GM21619 (cell line): ENCODE measurements around the gene TMEM132D.
"Not testable (repeated sequence)": the region's sequence is repeated elsewhere in the genome, so short reads cannot be mapped to it uniquely, and the experiment has no call there.

Experiments used
- ATAC-seq: cut with Tn5 transposase; IDR thresholded peaks from one replicate; pipeline ENCODE4 v1.9.1; 2021; ENCODE audit not compliant: unreplicated experiment

Gene TMEM132D

DNA sequence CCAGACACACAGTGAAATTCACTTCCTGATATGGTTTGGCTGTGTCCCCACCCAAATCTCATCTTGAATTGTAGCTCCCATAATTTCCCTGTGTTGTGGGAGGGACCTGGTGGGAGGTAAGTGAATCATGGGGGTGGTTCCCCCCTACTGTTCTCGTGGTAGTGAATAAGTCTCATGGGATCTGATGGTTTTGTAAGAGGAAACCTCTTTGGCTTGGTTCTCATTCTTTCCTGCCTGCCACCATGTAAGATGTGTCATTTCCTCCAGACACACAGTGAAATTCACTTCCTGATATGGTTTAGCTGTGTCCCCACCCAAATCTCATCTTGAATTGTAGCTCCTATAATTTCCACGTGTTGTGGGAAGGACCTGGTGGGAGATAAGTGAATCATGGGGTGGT is 354.8 kb downstream of the TMEM132D start:
- ATAC-seq: not testable (repeated sequence)

DNA sequence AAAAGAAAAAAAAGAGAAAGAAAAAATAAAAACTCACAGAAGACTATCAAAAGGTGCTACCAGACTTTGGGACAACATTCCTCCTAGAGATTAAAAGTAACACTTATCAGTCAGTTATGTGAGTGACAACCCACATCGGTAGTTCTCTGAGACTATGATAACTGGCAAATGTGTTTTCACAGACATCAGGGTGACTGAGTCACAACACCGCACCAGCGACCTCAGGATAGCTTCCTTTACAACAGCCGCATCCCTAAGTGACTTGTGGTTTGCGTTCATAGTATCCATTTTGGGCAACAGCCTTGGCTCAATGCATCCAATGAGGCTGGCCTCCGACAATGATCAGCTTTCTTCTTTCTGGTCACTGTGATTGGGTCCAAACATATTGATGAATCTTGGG is 359.1 kb downstream of the TMEM132D start:
- ATAC-seq: no peak

DNA sequence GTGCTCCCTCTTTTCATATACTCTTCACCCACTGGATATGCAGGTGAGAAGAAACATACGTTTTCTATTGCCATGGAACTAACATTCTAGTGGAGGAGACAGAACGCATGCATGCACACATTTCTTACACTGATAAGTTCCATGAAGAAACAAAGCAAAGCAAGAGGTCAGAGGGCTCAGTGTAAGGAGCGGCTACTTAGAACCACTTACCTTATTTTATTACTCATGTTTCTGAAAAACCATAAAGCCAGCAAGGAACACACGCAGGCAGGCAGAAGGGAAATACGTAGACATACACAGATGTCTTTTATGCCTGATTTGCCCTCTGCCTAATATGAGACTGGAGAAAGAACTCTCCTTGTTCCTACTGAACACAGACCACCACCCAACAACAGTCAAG is 362.9 kb downstream of the TMEM132D start:
- ATAC-seq: no peak

DNA sequence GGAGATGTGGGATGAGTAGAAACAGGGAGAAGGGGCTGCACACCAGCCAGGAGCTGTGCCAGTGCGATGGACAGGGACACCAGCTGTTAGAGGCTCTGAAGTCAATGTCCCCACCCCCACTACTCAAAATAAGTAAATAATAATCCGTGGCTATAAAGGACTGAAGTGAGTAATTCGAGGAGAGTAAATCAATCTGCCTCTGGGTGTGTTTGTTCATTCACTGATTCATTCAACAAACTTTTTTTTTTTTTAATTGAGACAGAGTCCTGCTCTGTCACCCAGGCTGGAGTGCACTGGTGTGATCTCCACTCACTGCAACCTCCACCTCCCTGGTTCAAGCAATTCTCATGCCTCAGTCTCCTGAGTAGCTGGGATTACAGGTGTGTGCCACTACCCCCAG is 363.6 kb downstream of the TMEM132D start:
- no peak for ATAC-seq

DNA sequence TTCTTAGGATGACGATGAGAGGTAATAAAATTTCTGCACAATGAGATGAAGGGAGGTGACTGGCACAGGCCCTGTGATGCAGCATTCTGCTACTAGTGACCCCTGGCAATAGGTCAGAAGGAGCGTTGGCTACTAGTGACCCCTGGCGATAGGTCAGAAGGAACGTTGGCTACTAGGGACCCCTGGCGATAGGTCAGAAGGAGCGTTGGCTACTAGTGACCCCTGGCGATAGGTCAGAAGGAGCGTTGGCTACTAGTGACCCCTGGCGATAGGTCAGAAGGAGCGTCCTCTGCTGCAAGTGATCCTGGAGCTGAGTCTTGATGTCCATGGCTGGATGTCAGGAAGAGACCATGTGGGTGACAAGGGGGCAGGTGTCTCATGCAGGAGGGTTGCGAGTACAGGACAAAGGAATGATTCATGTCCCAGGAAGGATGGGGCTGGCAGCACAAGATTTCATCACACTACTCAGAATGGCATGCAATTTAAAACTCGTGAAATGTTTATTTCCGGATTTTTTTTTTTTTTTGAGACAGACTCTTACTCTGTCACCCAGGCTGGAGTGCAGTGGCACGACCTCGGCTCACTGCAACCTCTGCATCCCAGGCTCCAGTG is 365.0 kb downstream of the TMEM132D start:
- not testable (repeated sequence) for ATAC-seq

DNA sequence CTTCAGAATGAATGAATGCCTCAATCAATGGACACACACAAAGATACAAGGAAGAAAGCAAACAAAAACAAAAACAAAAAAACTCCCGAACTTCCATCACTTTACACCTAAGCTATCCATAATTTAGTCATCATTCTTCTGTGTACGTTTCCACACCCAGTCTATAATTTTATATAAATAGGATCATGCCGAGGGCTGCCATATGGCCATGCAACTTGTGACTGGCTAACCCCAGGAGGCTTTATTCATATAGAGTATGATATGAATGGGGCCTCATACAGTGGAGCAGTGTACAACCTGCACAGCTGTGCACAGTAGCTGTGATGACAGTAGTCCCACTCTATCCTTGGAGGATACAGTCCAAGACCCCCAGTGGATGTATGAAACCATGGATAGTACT is 365.7 kb downstream of the TMEM132D start:
- no peak for ATAC-seq

DNA sequence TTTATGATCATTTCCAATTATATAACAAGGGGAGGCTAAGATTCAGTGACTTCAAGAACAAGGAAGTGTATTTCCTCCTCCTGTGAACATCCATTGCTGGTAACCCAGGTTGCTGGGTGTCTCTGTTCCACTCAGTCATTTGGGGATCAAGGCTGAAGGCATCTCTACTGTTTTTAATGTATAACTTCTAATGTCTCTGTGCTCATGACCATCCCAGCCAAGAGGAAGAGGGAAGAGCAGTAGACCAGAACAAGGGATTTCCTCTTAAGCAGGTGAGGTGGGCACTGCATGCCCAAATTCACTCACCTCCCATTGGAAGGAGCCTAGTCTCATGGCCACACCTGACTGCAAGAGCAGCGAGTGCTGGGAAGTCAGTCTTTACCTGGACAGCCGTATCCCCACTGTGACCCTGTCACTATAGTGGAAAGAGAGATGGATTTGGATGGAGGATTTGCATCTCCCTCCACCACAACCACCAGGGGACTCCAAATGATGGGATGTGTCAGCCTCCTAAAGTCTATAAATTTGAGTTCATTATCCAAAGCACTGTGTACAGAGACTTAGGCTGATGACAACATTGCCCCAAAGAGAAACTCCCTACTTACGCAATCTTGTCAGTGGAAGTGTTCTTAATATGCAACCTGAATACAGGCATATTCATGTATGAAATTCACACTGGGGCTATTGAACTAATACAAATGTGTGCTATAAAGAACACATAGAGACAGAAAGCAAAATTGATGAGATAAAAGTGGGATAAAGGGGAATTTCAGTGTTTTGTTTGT is 368.7 kb downstream of the TMEM132D start:
- ATAC-seq: no peak

DNA sequence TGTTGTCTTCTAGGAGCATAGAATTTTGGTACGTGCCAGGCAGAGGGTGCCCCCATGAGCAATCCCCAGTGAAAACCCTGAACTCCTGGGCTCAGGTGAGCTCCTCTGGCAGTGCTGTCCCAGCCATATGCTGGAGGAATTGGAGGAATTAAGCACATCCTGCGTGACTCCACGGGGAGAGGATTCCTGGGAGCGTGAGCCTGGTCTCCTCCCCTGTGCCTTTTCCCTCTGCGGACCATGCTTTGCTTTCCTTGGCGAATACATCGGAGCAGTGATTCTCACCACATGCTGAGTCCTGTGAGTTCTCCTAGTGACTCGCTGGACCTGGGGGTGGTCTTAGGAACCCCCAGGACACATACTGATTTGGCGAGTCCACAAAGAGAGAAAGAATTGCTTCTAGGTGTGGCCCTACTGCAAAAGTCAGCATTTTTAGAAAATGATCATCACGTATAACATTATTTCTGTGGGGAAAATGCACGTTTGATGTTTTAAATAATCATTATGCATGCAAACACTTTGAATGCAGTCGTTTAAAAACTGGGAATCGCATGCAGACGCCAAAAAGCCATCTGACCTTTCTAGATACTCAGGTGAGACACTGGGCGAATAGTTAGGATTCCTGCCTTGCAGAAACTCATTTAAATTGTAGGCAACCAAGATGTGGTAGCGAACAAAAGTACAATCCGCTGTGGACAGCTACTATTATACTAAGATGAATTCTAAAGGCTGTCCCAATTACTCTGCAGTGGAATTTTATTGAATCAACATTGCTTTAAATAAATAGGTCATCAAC is 370.9 kb downstream of the TMEM132D start:
- no peak for ATAC-seq

DNA sequence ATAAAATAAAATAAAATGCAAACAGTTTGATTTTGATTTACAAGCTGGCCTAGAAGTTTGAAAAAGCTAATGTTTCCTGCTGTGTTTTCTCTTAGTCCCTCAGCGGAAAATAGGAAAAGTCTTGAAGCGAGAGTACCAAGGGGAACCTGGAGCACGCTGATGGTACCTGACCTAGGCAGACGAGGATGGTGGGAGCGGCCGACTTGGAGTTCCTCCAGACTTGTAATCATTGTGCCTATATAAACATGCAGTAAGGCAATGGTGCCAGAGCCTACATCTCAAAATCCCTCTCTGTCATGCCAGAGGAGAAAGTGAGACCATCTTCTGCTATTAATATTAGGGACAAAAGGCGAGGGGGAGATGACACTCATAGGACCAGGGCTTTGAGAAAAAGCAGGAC is 371.7 kb downstream of the TMEM132D start:
- ATAC-seq: no peak

DNA sequence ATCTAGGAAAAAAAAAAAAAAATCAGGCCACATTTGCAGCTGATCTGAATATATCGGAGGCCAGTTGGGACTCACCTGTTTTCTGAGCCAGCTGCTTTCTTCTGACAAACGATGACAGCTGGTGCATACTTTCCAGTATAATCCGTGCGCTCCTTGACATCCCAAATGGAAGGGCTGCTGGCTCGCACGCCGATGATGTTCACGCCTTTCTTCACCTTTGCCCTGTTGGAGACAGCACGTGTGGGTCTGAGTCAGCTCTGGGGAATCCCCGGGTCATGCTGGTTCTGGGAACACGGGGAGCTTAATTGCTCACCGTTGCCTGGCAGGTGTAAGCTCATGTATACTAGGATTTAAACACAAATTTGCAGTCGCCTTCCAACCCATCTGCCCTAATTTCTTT is 372.8 kb downstream of the TMEM132D start:
- no peak for ATAC-seq

DNA sequence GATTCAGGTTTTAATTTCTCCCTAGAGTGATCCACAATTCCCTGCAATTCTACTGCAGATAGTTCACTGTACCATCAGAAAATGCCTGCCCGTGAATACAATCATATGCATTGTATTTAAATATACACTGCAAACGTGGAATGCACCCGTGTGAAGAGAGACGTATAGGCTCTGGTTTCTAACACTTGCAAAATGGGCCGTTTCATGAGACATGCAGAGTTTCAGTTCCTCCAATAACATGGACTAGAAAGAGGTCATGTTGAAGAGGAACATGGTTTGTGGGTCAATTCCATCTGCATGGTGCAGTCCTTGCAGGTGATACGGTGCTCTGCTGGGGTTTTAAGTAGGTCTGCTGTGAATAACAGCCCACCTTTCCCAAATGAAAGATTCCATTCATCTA is 373.3 kb downstream of the TMEM132D start:
- no peak for ATAC-seq

DNA sequence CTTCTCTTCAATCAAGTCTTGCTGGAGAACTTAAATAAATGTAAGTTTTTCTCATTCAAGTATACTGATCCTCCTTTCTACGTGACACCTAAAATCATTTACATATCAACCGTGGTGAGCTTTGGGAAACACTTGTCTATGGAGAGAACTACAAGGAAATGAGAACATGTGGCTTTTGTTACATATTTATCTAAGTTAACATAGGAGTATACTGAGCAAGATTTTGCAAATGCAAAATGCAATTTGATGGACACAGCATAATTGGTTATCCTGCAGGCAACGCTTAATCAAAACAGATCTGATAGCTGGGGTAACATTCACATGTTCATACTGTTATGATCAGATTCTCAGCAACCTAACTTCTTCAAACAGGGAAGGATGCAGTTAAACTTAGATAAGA is 376.3 kb downstream of the TMEM132D start:
- ATAC-seq: no peak

DNA sequence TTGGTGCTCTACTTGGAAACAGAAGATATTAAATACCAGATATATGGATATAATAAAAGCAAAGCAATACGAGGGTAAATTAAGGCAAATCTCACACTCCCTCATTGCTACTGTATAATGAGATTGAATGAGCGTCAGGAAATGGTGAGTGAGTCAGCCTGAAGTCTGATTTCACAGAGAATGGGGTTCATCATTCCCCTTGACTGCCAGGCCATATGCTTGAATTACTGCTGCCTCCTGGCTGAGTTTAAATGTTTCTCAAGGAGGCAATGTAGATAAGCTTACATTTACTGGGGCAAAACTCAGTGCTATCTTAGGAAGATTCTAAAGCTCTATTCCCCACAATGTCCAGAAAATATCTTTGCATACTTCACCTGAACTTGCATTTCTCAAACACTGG is 380.2 kb downstream of the TMEM132D start:
- ATAC-seq: no peak

DNA sequence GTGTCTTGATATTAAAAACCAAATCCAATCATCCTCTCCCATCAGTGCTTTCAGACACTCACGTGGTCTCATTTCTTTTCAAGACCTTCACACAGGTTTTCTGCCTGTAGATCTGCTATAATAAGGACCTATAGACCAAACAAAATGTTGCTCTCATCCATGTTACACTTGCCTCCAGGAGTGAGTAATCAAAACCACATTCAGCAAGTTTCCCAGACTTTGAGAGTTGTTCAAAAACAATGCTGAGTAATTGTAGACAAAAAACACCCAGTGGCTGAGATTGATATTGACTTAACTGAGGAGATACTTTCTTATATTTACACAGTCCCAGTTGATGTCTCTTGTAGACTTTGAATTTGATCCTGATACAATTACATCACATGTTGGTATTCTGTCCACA is 383.1 kb downstream of the TMEM132D start:
- ATAC-seq: no peak

DNA sequence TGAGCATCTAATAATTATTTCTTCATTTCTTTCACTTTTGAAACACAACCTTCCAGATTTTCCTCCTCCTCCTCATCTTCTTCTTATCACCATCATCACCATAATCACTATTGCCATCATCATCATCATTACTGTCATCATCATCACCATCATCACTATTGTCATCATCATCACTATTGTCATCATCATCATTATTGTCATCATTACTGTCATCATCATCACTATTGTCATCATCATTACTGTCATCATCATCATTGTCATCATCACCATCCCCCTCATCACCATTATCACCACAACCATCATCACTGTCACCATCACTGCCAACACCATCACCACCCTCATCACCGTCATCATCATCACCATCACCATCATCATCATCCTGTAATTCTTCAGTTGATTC is 400.0 kb downstream of the TMEM132D start:
- no peak for ATAC-seq

DNA sequence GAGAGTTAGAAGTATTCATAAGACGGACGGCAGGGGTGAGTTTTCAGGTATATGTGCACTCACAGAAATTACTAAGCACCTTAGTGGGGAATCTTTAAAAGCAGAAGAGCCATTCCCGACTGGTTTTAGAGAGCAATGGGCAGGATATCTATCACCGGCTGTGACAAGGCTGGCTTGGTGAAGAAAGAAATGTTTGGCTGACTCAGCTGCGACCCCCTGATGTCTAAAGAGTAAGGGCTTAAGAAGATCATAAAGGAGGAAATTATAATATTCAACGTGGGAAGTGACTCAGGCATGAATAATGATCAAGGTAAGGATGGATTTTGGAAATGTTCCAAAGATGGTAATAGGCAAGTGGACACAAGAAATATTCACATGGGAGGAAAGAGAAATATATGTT is 407.6 kb downstream of the TMEM132D start:
- ATAC-seq: no peak

DNA sequence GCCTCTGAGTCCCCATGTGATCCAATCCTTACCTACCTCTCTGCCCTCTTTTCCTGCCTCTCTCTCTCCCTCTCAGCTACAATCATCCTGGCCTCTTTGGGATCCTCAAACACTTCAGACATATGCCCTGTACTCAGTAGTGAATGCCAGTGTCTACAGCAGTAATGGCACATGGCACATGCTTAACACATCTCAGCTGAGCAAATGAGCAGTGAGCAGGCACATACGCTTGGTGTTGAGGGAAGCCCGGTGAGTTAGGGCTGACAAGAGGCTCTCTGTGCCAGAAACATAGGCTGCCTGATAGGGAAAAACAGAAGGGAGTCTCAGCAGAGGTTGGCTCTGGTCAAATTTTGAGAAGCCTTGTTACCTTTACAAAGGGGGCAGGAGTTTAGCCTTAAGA is 409.1 kb downstream of the TMEM132D start:
- no peak for ATAC-seq

DNA sequence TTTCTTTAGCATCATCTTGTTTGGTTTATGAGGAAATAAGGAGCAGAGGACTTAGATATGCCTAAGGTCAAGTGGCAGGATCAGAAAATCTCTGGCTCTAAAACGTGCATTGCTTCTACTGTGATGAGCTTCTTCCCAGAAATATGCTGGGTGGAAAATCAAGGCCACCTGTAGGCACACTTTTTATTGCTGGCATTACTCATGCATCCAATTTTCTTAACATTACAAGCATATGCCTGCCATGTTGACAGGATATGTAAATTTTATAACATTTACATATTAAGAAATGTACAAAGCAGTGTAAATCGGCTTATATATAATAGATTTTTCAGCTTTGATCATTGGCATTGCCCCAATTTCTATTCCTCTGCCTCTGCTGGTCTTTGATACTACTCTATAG is 409.6 kb downstream of the TMEM132D start:
- ATAC-seq: no peak

DNA sequence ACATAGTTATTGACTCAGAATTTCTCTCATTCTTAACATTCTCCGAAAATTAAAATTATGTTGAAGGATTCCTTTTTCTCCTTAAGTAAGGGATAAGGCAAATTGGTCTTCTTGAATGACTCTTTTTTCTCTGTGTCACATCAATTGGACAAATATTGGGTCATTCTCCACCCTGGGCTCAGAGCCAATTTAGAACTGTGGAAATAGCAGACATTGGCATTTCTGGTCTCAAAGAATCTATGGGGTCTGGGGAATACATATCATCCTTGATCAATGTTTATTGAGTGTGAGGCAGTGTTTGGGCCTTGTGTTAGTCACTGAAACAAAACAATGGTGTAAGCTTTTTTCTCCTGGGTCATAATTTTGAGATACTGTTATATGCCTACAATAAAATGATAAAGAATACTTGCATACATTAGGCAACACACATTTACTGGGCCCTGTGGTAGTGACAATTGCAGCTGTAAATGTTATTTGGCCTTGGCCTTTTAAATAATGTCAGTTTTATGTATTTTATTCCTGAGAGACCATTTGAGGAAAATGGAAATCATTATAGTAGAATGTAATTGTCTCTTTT is 414.6 kb downstream of the TMEM132D start:
- ATAC-seq: no peak

DNA sequence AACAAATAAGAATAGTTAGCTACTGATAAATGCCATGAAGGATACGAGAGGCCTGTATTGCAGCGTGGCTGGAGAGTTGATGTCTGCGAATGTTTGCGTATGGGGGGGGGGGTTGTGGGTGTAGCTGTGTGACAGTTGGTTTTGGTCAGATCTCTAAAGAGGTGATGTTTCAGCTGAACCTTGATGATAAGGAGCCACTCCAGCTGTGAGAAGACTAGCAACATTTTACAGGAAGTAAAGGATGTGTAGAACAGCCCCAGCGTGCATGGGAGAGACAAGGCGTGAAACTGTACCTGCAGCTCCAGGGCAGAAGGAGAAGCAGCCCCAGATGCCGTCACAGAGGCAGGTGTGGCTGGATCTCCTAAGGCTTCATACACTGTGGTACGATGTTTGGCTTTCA is 416.9 kb downstream of the TMEM132D start:
- ATAC-seq: no peak

DNA sequence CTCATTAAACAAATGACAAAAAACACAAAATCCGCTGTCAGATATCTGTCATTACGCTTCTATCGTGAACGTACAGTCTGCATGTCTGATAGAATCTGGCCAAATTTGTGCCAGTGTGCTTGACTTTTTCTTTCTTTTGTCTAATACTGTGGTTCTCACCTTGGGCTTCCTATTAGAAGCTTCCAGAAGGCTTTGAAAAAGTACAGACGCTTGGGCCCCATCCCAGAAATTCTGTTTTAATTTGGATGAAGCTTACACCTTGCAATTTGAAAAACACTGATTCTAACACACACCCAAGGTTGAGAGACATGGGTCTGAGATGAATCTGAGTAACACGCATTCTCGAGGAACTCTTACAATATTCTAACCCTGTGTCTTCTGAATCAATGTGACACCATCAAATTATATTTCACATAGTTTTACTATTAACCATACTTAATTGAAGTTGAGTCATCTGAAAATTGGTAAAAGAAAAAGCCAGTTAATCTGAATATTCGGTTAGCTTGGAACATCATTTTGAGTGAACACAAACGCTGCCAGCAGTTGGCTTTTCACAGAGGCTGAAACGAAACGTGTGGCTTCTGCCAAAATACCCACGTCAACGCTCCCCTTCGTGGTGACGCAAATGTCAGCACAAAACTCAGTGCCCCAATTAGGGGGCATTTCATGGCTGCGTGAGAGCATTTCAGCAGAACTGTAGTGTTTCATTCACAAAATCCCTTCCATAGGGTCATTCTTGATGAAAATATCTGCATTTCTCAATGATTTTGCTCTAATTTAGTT is 420.5 kb downstream of the TMEM132D start:
- ATAC-seq: no peak
